HPDE6-E6E7 (cell line): ENCODE results near the gene FICD.
A peak's percentile ranks its signal among the peaks of the same experiment; 100 is the strongest.

Experiments used
- DNase-seq: peaks from one replicate; pipeline ENCODE4 v3.0.0; 2011; ENCODE audit warnings: missing footprints; ENCODE audit errors: extremely low spot score

The FICD gene

GRCh38 chr12:108502922-108503321, 12.2 kb upstream of the FICD start:
- DNase-seq, result no peak

- DNase-seq, result no peak
Measured at GRCh38 chr12:108505129-108505528, 9.9 kb upstream of the FICD start.

GRCh38 chr12:108507971-108508642, 7.0 kb upstream of the FICD start:
- DNase-seq, result no peak

DNA sequence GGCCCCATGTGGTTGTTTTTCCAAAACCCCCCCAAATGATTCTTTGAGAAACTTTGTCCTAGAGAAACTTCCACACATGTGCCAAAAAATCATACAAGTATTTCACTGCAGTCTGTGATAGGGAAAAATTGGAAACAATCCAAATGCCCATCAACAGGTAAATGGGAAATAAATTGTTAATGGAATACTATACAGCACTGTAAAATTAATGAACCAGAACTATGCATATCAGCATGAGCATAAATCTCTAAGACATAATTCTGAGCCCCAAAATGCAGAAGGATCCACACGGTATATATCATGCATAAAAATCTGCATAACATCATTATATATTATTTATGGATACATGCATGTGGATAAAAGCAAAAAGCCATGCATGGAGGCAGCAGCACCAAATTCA, 5.3 kb upstream of the FICD start:
- DNase-seq, result no peak

DNA sequence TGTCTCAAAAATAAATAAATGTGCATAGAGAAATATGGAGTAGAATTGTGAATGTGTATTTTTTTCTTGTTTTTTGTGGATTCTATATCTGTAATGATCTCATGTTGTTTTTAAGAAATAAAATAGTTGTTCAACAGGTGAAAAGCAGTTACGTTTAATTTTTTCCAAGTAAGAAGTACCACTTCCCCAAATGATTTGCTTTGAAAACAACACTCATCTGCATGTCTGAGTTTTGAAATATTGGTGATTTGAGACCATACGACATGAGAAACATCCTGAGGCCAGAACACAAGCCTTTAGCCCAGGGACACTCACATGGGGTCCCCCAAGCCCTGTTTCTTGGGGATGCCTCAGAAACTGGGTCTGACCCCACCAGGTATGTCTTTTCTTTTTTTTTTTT, 4.2 kb upstream of the FICD start:
- no peak for DNase-seq

DNA sequence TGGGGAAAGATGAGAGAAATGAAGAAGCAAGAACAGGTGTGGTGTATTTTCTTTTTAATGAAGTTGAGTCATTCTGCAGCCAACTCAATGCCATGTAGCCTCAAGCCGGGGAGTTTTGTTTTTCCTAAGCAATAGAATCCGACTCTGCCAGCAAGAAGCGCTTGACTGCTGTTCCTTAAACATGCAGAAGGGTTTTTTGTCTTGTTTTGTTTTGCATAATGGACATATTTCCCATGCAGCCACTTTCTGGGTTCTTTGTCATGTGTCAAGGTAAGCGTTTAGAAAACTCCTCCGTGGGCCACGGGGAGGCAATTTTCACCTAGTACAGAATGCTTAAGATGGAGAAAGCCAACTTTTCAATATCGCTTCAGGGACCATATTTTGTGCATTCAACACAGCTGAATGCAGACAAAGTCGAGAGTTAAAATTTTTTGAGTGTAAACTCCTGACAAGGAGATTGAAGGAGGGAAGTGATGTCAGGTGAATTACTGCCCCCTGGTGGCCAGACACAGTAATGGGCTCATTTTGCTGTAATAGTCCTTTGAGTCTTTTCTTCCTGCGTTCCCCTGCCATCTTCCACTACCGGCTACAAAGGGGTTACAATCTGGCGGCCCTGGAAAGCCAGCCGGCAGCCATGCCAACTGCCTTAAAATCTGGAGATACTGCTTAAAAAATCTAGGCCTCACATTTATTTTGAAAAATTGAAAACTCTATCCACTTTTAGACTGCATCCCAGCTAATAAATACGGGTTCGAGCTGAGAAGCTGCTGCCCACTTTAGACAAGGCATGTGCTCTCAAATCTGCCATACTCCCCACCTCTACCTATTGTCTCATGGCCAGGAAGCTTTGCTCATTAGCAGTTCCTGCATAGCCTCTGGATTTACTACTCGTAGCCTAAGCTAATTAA, 3.2 kb upstream of the FICD start:
- peak; percentile 52 for DNase-seq

DNA sequence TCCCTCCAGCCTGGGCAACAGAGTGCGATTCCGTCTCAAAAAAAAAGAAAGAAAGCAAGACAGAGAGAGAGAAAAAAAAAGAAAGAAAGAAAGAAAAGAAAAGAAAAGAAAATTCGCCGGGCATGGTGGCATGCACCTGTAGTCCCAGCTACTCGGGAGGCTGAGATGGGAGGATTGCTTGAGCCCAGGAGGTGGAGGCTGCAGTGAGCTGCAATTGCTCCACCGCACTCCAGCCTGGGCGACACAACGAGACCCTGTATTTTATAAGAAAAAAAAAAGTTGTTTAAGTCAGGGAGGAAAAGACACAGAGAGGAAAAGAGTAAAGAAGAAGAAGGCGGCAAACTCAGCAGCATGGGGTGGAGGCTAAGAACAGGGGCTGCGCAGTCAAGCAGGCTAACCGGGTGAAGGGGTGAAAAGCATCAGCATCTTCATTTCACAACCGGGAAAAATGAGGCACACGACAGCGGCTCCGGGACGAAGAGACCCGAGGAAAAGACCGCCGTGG, 557 bp upstream of the FICD start:
- DNase-seq, result no peak

GRCh38 chr12:108515916-108516315, 839 bp downstream of the FICD start:
- DNase-seq, result no peak

GRCh38 chr12:108516511-108517275, 1.6 kb downstream of the FICD start:
- DNase-seq, result no peak

DNA sequence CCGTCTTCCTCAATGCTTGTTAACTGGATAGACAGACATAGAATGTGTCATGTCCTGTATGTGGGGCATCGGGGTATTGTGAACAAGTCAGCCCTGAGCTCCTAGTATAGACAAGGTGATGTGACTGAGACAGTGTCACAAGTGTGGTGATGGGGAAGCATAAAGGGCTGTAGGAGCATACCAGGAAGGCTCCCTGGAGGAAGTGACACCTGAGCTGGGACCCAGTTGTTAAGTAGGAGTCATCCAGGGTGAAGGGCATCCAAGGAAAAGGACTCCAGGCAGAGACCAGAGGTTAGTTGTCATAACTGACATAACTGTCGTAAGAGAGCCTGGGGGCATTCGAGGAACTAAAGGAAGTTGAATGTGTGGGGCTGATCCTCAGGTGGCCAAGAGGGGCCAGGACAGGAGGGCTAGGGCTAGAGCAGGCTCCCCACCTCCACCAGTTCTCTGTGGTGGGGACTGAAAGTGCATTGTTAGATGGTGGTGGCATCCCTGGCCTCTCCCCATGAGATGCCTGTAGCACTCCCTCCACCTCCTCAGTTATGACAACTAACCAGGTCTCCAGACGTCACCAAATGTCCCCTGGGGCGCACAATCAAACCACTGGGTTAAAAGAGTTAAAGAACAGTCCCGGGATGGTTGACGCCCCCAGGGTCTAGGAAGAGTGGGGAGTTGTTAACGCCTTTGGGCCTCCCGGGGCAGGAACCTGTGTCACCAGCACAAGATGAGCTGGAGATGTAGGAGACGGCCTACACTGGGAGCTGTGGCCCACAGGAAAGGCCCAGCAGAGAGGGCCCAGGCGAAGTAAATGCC, 2.4 kb downstream of the FICD start:
- DNase-seq, result no peak

GRCh38 chr12:108518101-108518715, 3.1 kb downstream of the FICD start:
- no peak for DNase-seq

- no peak for DNase-seq
Measured at GRCh38 chr12:108518716-108519496, 3.8 kb downstream of the FICD start.

GRCh38 chr12:108519558-108519957, 4.5 kb downstream of the FICD start:
- no peak for DNase-seq

- DNase-seq, result no peak
Measured at GRCh38 chr12:108523365-108523764, 8.3 kb downstream of the FICD start.

- no peak for DNase-seq
Measured at GRCh38 chr12:108525681-108526080, 10.6 kb downstream of the FICD start.

DNA sequence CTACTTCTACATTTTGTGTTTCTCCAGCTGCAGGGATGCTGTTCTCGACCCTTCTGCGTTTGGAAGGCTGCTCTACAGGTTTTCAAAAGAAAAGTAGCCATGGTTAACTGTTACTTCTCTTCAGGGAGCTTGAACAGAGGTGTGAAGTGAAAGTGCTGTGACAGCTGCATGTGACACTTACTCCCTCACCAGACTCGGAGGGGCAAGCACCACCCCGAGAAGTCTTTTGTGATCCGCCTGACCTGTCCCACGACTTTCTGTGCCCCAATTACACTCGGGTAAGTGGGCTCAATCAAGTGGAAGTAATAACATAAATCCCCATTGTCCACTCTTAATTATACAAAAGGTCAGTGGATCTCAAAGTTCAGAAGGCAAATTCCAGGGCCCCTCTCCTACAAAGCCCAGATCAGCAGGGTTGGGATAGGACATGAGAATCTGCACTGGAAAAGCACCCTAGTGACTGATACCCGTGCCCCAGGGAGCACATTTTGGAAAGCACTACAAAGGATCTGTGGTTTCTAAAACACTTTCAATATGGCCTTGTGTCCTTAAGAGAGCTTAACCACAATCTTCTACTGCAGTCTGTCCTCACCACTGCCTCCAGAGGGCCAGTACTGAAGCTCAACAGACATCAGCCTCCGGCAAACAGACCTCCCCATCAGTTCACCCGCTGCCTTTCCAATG, 11.5 kb downstream of the FICD start:
- DNase-seq, result no peak

DNA sequence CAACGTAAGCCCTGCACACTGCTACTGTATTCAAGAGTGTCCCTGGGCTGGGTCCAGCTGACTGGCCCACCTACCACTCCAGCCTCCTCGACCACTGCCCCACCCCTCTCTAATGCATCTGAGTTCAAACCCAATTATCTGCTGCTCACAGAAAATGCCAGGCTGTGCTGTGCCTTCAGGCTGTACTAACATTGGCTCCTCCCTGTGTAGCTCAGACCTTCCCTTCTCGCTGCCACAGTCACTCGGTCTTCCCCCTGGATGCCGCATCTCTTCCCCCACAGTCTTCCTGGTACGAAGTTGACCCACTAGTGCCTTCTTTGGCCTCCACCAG, 12.1 kb downstream of the FICD start:
- DNase-seq, result no peak

DNA sequence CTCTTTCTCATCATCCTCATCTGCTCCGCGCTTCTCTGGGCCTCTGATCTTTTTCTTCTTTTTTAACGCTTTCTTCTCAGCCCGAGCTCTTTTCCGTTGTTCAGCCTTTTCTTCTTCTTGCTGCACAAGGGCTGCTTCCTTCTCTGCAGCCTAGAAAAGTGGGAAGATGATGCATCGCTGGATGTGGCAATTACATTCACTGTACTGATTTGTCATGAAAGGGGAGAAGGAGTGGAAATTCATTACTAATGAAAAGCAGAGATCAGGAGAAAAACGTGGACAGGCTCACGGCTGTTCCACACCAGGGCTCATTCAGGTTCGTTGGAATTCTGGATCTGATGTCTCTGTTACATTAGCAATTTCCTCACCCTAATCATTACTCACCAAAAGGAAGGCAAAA, 15.1 kb downstream of the FICD start:
- no peak for DNase-seq

DNA sequence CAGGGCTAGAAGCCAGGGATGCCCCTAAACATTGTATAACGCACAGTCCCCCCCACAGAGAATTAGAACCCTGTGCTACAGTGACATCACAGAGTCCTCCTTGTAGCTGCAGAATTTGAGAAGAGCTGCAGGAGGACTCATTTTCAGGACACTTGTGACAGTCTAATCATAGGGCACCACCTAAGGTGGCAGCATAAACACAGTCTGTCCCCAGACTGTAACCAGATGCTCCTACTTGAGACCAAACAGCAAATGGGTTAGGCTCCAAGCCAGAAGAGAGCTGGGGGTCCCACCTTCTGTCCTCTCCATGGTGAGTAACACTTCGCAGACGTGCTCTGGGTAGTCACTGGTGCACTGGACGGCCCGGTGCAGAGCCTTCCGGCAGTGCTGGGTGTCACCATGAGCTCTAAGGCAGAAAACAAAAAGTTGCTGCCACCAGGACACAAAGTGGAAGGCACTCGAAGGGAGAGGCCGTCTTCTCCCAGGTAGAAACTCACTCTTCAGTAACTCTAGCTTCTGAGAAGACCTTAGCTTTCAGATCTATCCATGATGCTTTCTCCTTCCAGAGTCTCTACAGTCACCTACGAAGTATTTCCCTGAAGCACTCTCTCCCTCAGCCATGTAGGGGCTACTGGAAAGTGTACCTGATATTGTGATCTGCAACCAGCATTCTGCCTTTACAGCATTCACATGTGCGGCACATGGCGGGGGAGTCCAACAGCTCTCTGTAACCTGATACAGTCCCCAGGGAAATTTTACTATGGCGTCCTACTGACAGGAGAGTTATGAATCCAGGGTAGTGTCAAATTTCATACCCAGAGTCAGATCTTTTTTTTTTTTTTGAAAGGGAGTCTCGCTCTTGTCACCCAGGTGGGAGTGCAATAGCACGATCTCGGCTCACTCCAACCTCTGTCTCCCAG, 17.1 kb downstream of the FICD start:
- no peak for DNase-seq
